DMS79 treated with DMSO at 0.1 percent for 48 hours (cell line): ENCODE results near the gene CTPS2.
A peak's percentile ranks its signal among the peaks of the same experiment; 100 is the strongest.
"Not testable (repeated sequence)": the region's sequence is repeated elsewhere in the genome, so short reads cannot be mapped to it uniquely, and the experiment has no call there.

ENCODE experiments used
- DNase-seq: peaks from one replicate; lab custom pipeline; 2025; lab: John Stamatoyannopoulos, UW

CTPS2 gene

GRCh38 chrX:16712548-16713155, at the start of gene CTPS2:
TSS of gene CTPS2 (minus strand) at chrX:16712669. CDS start at chrX:16702902, 9,767 bp downstream.
- peak; percentile 3 for DNase-seq

GRCh38 chrX:16761500-16761899, 49.0 kb upstream of the CTPS2 start:
- not testable (repeated sequence) for DNase-seq

GRCh38 chrX:16756724-16757123, 44.3 kb upstream of the CTPS2 start:
- peak; percentile 36 for DNase-seq

- no peak for DNase-seq
These were observed 41.5 kb upstream of the CTPS2 start for GRCh38 chrX:16754019-16754418.

- DNase-seq, result no peak
These were observed 37.7 kb upstream of the CTPS2 start for GRCh38 chrX:16750136-16750535.

- no peak for DNase-seq
These were observed 36.0 kb upstream of the CTPS2 start for GRCh38 chrX:16748425-16748824.

- DNase-seq, result no peak
These were observed 33.2 kb upstream of the CTPS2 start for GRCh38 chrX:16745659-16746058.

- DNase-seq, result no peak
These were observed 32.6 kb upstream of the CTPS2 start for GRCh38 chrX:16745102-16745501.

GRCh38 chrX:16743604-16744325, 31.3 kb upstream of the CTPS2 start:
- no peak for DNase-seq

- no peak for DNase-seq
These were observed 27.1 kb upstream of the CTPS2 start for GRCh38 chrX:16739574-16739973.

GRCh38 chrX:16737024-16737423, 24.6 kb upstream of the CTPS2 start:
- no peak for DNase-seq

- no peak for DNase-seq
These were observed 20.5 kb upstream of the CTPS2 start for GRCh38 chrX:16733013-16733412.

GRCh38 chrX:16730450-16730849, 18.0 kb upstream of the CTPS2 start:
- no peak for DNase-seq

GRCh38 chrX:16727637-16728036, 15.2 kb upstream of the CTPS2 start:
- no peak for DNase-seq

- not testable (repeated sequence) for DNase-seq
These were observed 14.0 kb upstream of the CTPS2 start for GRCh38 chrX:16726347-16726988.

GRCh38 chrX:16725072-16725471, 12.6 kb upstream of the CTPS2 start:
- DNase-seq, result no peak

GRCh38 chrX:16722481-16722880, 10.0 kb upstream of the CTPS2 start:
- DNase-seq, result no peak

GRCh38 chrX:16719334-16720084, 7.0 kb upstream of the CTPS2 start, which contains the start of gene SYAP1:
TSS of gene SYAP1 (plus strand) at chrX:16719612. CDS start at chrX:16719725, 113 bp downstream.
- DNase-seq, result peak; percentile 68

- DNase-seq, result no peak
These were observed 6.4 kb upstream of the CTPS2 start for GRCh38 chrX:16718824-16719333.

GRCh38 chrX:16716451-16716850, 4.0 kb upstream of the CTPS2 start:
- not testable (repeated sequence) for DNase-seq

GRCh38 chrX:16715638-16716037, 3.2 kb upstream of the CTPS2 start:
- DNase-seq, result not testable (repeated sequence)

GRCh38 chrX:16714504-16714903, 2.0 kb upstream of the CTPS2 start:
- no peak for DNase-seq
